ENCODE results near the gene UPK3A.

UPK3A gene

GRCh38 chr22:45332001-45332400, 47.3 kb downstream of the UPK3A start:
- no peak for DNase-seq

GRCh38 chr22:45334068-45334467, 49.3 kb downstream of the UPK3A start:
- DNase-seq, result no peak

DNA sequence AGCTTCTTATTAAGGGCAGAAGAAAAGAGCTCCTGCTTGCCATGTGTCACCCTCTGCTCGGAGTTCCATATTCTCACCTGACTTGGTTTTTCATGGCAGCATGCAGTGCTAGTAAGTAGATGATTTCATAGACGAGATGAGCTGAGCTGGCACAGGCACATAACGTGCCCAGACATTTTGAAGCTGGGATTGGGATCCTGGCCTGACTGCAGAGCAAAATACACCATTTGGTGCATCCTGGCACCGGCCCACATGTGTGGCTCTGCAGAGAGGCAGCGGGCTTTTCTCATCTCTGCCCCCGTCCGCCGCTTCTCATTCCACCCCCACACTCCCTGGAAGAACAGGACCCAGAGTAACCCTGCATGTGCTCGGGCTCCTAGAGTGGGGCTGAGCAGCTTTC, 49.8 kb downstream of the UPK3A start:
- no peak for DNase-seq

- DNase-seq, result no peak
Measured at GRCh38 chr22:45335021-45335818, 50.5 kb downstream of the UPK3A start.

- no peak for DNase-seq
Measured at GRCh38 chr22:45335854-45336522, 51.2 kb downstream of the UPK3A start.

DNA sequence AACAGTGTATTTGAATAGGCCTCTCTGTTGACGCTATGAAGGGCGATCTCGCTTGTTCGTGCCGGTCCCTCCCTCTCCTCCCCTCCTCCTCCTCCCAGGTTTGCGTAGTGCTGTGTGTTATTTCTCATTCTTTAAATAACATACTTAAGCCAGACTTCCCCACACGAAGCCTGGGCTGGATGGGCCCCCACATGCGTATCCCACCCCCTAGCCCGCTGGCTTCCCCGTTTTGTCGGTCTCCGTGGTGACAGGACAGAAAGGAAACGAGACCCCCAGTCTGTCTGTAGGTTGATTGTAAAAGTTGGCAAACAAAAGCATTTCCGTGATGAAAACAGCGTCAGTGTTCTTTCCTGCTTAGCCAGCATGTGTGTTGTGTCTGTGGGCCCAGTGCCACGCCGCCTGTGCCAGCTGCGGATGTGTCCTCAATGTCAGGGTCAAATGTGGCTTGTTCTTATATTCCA, 52.3 kb downstream of the UPK3A start:
- DNase-seq, result peak; percentile 63

- DNase-seq, result no peak
Measured at GRCh38 chr22:45337536-45337935, 52.8 kb downstream of the UPK3A start.

DNA sequence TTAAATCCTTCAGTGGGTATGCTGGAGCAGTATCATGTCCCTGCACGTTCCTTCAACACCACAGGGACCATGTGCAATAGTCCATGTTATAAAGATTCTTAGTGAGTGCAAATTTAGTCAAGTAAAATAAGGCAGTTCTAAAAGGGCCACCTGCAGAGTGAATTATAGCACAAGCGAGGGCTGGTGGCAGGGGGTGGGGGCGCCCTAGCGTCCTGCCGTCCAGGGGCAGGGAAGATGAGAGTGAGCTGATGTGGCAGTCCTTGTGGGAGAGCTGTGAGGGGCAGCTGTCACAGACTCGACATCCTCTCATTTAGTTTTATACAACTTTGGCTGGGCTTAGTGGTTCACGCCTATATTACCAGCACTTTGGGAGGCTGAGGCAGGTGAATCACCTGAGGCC, 54.0 kb downstream of the UPK3A start:
- no peak for DNase-seq

GRCh38 chr22:45340323-45340722, 55.6 kb downstream of the UPK3A start:
- no peak for DNase-seq

GRCh38 chr22:45341498-45341897, 56.7 kb downstream of the UPK3A start:
- peak; percentile 61 for DNase-seq

DNA sequence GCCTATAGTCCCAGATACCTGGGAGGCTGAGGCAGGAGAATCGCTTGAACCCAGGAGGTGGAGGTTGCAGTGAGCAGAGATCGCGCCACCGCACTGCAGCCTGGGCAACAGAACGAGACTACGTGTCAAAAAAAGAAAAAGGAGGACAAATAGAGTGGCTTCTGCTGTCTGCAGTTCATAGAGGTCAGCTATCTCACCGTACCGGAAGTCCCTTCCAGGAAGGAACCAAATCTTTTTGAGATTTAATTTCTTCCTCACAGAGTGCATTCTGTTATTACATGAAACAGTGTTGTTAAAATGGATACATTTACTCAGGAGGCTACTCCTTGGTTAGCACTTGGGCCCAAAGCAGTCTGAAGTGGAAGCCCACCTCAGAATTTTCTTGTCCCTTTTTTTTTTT, 58.4 kb downstream of the UPK3A start:
- no peak for DNase-seq

GRCh38 chr22:45344334-45344733, 59.6 kb downstream of the UPK3A start:
- no peak for DNase-seq
